ENCODE results near the gene NFATC3. TPM values are rescaled to one million over a fixed set of nuclear protein-coding genes. Genes with fewer than 3 reads are reported as not detected.
"Not testable (repeated sequence)": the region's sequence is repeated elsewhere in the genome, so short reads cannot be mapped to it uniquely, and the experiment has no call there.

The NFATC3 gene
- total RNA-seq, 4 donors from 2014 or later, result 67.7 to 107 (median 71.7) TPM

DNA sequence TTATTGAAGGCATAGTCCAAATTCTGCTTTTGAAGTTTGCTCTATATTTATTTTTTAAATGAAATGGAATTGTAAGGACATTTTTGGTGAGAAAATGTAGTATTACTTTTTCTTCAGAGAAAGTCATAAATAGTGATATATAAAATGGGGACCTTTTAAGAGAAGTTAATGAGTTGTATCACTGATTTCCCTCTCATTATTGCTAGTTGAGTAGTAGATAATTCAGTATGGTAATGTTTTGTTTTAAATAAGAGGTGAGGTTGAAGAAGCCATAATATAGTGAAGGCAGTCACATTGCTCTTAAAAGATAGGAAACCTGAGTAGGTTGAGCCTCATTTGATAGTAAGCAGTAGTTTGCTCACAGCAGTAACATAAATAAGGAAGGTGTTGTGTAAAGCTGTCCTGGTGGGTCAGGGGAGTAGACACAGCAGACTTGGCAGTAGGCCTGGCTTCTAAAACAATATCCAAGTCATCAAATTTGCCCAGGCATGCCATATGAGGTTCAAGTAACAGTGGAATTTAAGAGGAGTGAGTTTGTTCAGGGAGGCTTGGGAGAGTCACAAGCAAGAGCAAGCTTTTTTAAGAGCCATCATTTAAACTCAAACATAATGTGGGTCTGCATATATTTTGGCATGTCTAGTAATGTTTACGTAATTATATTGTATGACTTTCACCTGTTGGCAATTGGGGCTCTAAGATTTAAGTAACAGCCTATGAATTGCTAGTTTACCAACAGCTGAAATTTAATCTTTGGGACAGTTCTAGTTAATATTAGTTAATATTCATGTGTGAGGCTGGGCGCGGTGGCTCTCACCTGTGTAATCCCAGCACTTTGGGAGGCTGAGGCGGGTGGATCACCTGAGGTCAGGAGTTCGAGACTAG, 6.5 kb downstream of the NFATC3 start:
- H3K4me1 ChIP-seq, result peaks cover 52 to 61% of the 10 kb centered on the region in 2 donors
- H3K4me3 ChIP-seq (replicated peaks in 1 of 3), result no peak overlapping the region
- intact Hi-C loops (cut with DNase I), result no loop called here
- DNase-seq, result peak; percentile 64 to 65
- WGBS, 2 donors, result 74 to 75% methylated on average over 5 of the region's 5 CpGs
- H3K27ac ChIP-seq, result peak overlapping the region; percentile 59 to 77 (median 60)
- H3K27me3 ChIP-seq, result no peaks in the 10 kb centered on the region
- H3K36me3 ChIP-seq, result no peaks in the 10 kb centered on the region
- H3K9me3 ChIP-seq, result no peaks in the 10 kb centered on the region
- TF ChIP-seq POLR2A (IDR thresholded peaks at IDR 0.05) (no peak), CTCF (IDR thresholded peaks at IDR 0.05) (no peak)

DNA sequence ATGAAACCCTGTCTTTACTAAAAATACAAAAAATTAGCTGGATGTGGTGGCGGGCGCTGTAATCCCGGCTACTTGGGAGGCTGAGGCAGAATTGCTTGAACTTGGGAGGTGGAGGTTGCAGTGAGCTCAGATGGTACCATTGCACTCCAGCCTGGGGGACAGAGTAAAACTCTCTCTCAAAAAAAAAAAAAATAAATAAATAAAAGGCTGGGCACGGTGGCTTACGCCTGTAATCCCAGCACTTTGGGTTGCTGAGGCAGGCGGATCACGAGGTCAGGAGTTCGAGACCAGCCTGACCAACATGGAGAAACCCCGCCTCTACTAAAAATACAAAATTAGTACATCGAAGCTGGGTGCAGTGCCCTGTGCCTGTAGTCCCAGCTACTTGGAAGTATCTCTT, 7.1 kb downstream of the NFATC3 start:
- intact Hi-C loops (cut with DNase I); H3K9me3 ChIP-seq; H3K36me3 ChIP-seq; DNase-seq; H3K4me3 ChIP-seq (replicated peaks in 1 of 3); H3K27me3 ChIP-seq: not testable (repeated sequence)
- WGBS, 2 donors, result 89 to 93% methylated on average over 10 of the region's 10 CpGs
- H3K27ac ChIP-seq, result peak overlapping the region; percentile 59 to 77 (median 60)
- H3K4me1 ChIP-seq, result peaks cover 46 to 59% of the 10 kb centered on the region in 2 donors

DNA sequence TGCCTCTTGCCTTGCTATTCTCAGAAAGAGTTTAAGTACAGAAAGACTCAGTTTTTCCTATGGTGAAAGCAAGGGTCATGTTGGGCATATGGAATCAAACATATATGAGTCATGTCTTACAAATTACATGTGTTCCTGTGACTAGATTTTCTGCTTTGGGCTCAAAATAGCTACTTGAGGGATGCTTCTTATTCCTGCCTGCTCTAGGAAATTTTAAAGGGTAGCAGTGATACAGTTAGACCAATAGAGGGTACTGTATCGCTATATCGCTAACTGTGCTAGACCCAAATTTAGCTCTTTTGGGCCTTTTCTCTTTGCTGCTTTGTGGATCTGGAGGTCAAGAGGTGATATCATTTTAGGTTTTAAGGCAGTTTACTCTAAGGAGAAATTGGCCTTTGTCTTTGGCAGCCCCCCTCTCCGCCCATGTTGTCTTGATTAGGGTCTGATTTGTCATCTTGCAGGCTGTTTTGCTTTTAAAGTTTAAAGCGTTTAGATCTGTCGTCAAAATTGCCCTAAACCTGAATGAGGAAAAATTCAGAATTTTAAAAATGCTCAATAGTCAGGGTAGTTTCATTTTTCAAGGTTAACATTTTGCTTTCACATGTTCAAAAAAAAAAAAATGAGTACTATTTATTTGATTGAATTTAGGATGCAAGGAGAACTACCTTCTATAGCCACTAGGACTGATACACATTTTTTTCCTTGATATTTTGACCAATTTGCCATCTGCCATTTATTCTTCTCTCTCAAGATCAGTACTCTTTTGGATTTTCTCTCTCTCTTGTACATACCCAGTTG, 8.8 kb downstream of the NFATC3 start:
- Histone ChIP-seq H3K27me3 (no peaks in the 10 kb centered on the region), H3K9me3 (no peaks in the 10 kb centered on the region), H3K4me3 (replicated peaks in 1 of 3) (no peak overlapping the region), H3K27ac (peak overlapping the region in 1 of 3 donors; percentile 34), H3K36me3 (no peaks in the 10 kb centered on the region), H3K4me1 (peaks cover 42 to 44% of the 10 kb centered on the region in 2 donors)
- DNase-seq, result no peak
- 83 to 85% methylated on average over 5 of the region's 5 CpGs for WGBS, 2 donors
- intact Hi-C loops (cut with DNase I), result no loop called here
- TF ChIP-seq CTCF (IDR thresholded peaks at IDR 0.05), result peak in 3 of 6 experiments; percentile 23 to 39 (median 32)
- no peak for TF ChIP-seq POLR2A (IDR thresholded peaks at IDR 0.05)

DNA sequence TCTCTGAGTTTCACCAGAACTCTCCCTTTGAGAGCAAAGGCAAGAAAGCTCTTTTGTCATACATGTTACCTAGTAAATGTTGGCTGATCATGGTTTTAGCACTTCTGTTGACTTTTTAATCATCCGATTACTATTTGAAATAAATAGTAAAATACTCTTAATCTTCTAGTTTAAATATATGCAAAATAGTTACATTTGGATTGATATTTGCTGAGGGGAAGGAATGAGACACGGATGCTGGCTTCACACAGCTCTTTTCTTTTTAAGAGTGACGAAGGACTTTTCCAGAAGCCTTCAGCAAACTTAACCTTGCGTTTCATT, 9.4 kb downstream of the NFATC3 start:
- no peak for DNase-seq
- WGBS, 2 donors, result 87 to 92% methylated on average over 4 of the region's 4 CpGs
- peaks cover 42 to 44% of the 10 kb centered on the region in 2 donors for H3K4me1 ChIP-seq
- H3K4me3 ChIP-seq (replicated peaks in 1 of 3), result no peak overlapping the region
- no peaks in the 10 kb centered on the region for H3K27me3 ChIP-seq
- no peaks in the 10 kb centered on the region for H3K36me3 ChIP-seq
- no peaks in the 10 kb centered on the region for H3K9me3 ChIP-seq
- TF ChIP-seq POLR2A (IDR thresholded peaks at IDR 0.05), result no peak
- intact Hi-C loops (cut with DNase I), result no loop called here
- H3K27ac ChIP-seq, result peak overlapping the region in 1 of 3 donors; percentile 34

DNA sequence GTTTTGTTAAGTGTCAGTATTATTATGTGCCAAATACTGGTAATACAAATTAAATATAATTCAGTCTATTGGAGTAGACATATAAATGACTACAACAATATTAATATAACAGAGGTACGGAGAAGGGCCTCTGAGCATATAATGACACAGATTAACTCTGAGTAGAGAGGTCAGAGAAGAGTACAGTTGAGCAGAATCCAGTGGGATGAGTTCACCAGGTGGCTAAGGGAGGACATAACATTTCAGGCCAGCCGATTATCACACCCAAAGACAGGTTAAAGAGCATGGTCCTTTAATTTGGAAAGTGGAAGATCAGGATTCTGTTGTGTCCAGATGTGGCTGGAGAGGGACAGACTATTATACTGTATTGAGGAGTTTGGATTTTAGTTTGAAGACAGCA, 11.3 kb downstream of the NFATC3 start:
- no peak for DNase-seq
- no peak overlapping the region for H3K4me3 ChIP-seq (replicated peaks in 1 of 3)
- TF ChIP-seq POLR2A (IDR thresholded peaks at IDR 0.05) (no peak), CTCF (IDR thresholded peaks at IDR 0.05) (no peak)
- intact Hi-C loops (cut with DNase I), result no loop called here
- WGBS, 2 donors, result 91 to 95% methylated on average over 2 of the region's 2 CpGs
- H3K27me3 ChIP-seq, result no peaks in the 10 kb centered on the region
- no peak overlapping the region for H3K27ac ChIP-seq
- peaks cover 26 to 35% of the 10 kb centered on the region in 2 donors for H3K4me1 ChIP-seq
- no peaks in the 10 kb centered on the region for H3K36me3 ChIP-seq
- H3K9me3 ChIP-seq, result no peaks in the 10 kb centered on the region

- intact Hi-C loops (cut with DNase I), result no loop called here
- H3K27me3 ChIP-seq, result no peaks in the 10 kb centered on the region
- no peak overlapping the region for H3K27ac ChIP-seq
- no peak for DNase-seq
- H3K9me3 ChIP-seq, result no peaks in the 10 kb centered on the region
- H3K36me3 ChIP-seq, result no peaks in the 10 kb centered on the region
- peaks cover 23 to 29% of the 10 kb centered on the region in 2 donors for H3K4me1 ChIP-seq
- H3K4me3 ChIP-seq (replicated peaks in 1 of 3), result no peak overlapping the region
- TF ChIP-seq CTCF (IDR thresholded peaks at IDR 0.05) (no peak), POLR2A (IDR thresholded peaks at IDR 0.05) (no peak)
These were observed 11.9 kb downstream of the NFATC3 start for GRCh38 chr16:68097088-68097487.
